HG02943 (cell line): Measurements from ENCODE around the gene UBALD1.
"Not testable (repeated sequence)": the region's sequence is repeated elsewhere in the genome, so short reads cannot be mapped to it uniquely, and the experiment has no call there.

Source experiments
- ATAC-seq: cut with Tn5 transposase; IDR thresholded peaks from one replicate; pipeline ENCODE4 v1.9.1; 2021; ENCODE audit warnings: mild to moderate bottlenecking, low read depth, moderate library complexity; ENCODE audit not compliant: unreplicated experiment

The UBALD1 gene

DNA sequence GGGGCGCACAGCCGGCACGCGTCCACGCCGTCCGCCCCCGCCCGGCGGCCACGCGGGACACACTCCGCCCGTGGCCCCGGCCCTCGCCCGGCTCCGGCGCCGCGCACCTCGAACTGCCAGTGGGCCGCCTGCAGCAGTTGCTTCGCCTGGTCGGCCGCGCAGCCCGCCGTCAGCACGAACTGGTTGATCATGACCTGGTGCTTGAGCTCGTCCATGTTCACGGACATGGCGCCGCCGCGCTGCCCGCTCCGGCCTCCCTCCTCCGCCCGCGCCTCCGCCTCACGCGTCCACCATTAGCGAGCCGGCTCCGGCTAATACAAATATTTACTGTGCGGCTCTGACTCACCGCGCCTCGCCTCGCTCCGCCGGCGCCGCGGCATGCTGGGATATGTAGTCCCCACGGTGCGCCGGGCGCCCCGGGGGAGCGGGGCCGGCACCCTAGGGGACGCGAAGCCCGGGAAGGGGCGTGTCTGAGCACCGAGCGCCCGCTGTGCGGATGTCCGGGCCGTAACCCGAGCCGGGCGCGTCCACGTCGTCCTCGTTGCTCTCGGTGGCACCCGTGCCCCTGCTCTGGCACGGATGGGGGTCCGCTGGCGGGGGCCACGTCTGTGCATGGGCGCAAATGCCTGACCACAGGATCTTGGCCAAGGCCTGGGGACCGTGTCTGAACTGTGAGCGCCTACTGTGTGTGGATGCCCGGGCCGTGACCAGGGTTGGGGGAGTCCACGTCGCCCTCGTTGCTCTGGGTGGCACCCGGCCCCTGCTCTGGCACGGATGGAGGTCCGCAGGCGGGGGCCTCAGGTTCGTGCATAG lies at the start of gene UBALD1:
UBALD1 (minus strand) TSS at position 318 of the 813 bp plus-strand sequence; CDS start at position 227, 91 bp downstream.
- ATAC-seq, result peak; percentile 44

DNA sequence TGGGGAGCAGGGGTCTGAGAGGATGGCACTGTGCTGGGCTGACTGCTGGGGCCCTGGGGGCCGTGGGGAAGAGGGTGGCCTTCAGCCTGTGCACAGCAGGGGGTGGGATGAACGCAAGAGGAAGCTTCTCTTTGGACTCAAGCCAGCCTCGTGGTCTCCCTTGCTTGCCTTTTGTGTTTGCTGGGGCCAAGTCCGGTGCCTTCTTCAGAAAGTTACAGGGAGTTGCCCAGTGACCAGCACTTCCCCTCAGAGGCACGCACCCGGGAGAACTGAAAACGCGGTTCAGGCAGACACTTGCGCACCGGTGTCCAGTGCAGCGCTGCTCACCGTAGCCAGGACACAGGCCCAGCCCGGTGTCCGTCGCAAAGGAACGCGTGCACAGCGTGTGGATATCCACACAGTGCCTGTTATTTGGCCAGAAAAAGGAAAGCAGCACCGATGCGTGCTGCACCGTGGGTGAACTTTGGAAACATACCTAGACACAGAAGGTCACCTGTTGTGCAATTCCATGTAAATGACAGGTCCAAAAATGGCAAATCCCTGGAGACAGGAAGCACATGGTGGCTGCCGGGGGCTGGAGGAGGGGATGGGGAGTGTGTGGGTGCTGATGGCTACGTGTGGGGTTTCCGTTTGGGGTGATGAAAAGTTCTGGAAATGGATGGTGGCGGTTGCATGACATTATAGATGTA lies 49.2 kb upstream of the UBALD1 start:
- ATAC-seq, result no peak

DNA sequence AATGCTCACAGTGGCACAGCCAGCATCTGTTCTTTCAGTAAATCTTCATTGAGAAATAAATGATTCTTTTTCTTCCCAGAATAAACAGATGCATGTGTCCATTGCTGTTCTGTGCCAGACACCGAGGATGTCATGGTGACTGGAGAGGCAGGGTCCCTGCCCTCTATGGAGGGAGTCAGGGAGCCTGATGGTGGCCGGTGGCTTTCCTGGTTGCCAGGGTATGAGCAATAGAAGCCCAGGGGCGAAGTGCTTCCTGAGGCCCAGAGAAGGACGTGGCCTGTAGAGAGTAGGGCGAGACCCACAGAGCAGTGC lies 48.7 kb upstream of the UBALD1 start:
- ATAC-seq, result no peak

GRCh38 chr16:4661661-4662060 lies 47.0 kb upstream of the UBALD1 start:
- no peak for ATAC-seq

GRCh38 chr16:4660454-4661007 lies 45.8 kb upstream of the UBALD1 start:
- no peak for ATAC-seq

- no peak for ATAC-seq
These were observed 45.0 kb upstream of the UBALD1 start for GRCh38 chr16:4659363-4660353.

DNA sequence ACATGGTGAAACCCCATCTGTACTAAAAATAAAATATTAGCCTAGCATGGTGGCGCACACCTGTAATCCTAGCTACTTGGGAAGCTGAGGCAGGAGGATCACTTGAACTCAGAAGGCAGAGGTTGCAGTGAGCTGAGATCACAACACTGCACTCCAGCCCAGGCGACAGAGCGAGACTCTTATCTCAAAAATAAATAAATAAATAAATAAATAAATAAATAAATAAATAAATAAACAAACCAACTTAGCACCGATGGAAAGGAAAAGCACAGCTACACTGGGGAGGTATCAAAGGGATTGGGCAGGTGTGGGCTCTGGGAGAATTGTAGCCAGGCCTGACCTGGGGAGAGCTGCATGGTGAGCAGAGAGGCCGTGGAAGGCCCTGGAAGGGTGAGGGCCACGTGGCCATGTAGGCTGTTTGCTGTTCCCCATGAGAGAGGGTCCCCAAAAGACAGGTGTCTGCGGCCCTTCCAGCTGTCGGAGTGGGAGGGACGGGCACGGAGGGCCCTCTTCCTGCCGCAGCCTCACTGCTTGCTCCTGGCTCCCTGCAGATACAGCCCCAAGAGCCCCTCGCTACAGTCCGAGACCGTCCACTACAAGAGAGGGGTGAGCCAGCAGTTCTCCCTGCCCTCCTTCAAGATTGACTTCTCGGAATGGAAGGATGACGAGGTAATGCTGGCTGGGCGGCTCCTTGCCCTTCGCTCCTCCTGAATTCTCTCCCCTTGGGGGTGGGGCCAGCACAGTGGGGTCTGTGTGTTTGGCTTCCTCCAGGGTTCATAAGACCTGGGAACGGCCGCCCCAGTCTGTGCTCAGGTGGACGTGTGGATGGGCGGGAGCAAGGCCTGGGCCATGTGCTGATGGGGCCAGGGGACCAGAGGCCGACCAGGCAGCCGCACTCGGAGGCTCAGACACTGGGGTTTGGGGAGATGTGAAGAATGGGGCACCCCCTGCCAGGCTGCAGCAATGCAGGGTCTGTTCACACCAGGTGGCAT lies 42.3 kb upstream of the UBALD1 start:
- no peak for ATAC-seq

GRCh38 chr16:4656221-4656620 lies 41.5 kb upstream of the UBALD1 start:
- no peak for ATAC-seq

DNA sequence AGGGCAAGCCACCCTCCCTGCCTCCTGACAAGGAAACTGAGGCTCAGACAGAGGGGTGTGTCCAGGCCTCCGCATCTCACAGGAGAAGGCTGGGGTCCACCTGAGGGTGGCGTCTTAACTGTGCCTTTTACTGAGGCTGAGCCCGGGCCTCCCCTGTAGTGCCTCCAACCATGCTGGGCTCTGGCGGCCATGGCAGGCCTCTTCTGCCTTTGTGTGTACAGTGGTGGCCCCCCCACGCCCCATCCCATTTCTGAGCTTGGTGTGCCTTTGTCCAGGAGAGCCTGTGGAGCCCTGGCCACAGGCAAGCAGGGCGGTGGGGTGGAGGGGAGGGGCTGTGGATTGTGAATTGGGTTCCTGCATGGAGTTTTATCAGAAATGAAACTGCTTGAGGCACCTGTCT lies 41.1 kb upstream of the UBALD1 start:
- ATAC-seq, result no peak

- no peak for ATAC-seq
These were observed 40.4 kb upstream of the UBALD1 start for GRCh38 chr16:4654964-4655590.

DNA sequence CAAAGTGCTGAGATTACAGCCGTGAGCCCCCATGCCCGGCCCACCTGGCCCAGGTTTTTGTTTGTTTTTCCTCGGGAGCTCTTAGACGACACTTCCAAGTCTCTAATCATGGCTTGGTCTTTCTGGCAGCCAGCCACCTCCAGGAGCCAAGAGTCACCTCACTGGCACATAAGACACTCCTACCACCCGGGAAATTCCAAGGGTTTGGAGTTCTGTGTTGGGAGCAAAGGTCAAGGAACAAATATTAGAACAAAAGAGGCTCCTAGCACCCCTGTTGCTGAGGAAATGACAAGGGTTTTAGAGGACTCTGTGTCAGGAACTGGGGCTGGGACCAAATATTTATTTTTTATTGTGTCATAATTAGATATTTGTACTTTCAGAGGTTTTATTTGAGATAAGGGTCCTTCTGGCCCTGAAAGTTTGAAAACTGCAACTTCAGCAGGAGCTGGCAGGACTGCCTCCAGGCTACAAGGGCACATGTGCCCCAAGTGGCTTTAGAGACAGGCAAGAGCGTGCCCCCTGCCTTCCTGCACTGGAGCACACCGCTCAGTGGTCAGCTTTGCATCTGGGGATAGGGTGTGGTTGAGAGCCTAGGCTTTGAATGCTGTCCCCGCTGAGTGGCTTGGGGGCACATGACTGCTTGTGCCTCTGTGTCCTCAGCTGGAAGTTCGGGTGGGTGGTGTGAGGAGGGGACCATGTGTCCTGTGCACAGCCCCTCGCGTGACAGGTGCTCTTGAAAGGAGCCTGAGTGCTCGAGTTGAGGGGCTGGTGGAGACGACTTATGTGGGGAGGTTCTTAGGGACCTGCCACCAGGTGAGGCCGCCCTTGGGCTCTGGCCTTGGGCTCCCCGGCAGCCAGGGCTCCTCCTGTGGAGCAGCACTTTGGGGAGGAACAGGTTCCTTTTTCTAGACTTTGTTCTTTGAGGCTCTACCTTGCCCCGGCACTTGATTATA lies 39.6 kb upstream of the UBALD1 start:
- no peak for ATAC-seq

- no peak for ATAC-seq
These were observed 37.9 kb upstream of the UBALD1 start for GRCh38 chr16:4652561-4652960.

- no peak for ATAC-seq
These were observed 37.1 kb upstream of the UBALD1 start for GRCh38 chr16:4651827-4652226.

GRCh38 chr16:4650443-4651074 lies 35.9 kb upstream of the UBALD1 start:
- not testable (repeated sequence) for ATAC-seq

- no peak for ATAC-seq
These were observed 35.2 kb upstream of the UBALD1 start for GRCh38 chr16:4649744-4650442.

GRCh38 chr16:4648917-4649316 lies 34.2 kb upstream of the UBALD1 start:
- no peak for ATAC-seq

GRCh38 chr16:4647644-4647980 lies 32.9 kb upstream of the UBALD1 start:
- no peak for ATAC-seq
